K562 (cell line): ENCODE data around the gene LDHAL6A. TPM values are rescaled to one million over a fixed set of nuclear protein-coding genes. Genes with fewer than 3 reads are reported as not detected.

Source experiments
- ATAC-seq: fragments of 200-7000 bp; cut with Tn5 transposase; 3 replicates; pipeline ENCODE4 v1.9.1; 2020; ENCODE audit warnings: moderate library complexity
- BruUV-seq: library from RNA; stranded (reverse); fragments of 400-500 nt; replicated peaks from 2 replicates; lab custom pipeline; 2021; lab: Mats Ljungman, UMichigan
- CTCF ChIA-PET: fragments of 300-600 bp; formaldehyde crosslinking; extraction: SDS; loops from one replicate; lab custom pipeline; 2021; ENCODE audit warnings: low intra/inter-chr PET ratio; lab: Yijun Ruan, JAX
- POLR2A ChIA-PET: fragments of 300-600, 350-650 bp; sonication (Branson Sonifier 250); formaldehyde crosslinking; extraction: SDS; loops from one replicate; lab custom pipeline; 2021; ENCODE audit warnings: antibody characterized with exemption, inconsistent platforms; lab: Yijun Ruan, JAX
- DNase-seq, 4 experiments: peaks; one replicate each; pipeline versions ENCODE4 v3.0.0 to v3.0.0-alpha.2; 2011 to 2018; ENCODE audit warnings: low spot score in 3 of 4, mixed read lengths in 3 of 4; ENCODE audit errors: extremely low read depth in 1 of 4
- FAIRE-seq: peaks from 2 replicates; lab custom pipeline; 2011; peaks lifted over from hg19 to GRCh38; lab: Jason Lieb, UNC
- H2AFZ ChIP-seq: 2 replicates; pipeline ENCODE4 v1.6.0; 2011; ENCODE audit warnings: low read depth, low read length, control low read depth, inconsistent platforms
- H3K27ac ChIP-seq: fragments of 200-600 bp; 3 replicates; pipeline ENCODE4 v1.8.0; 2011; ENCODE audit warnings: low read depth, mild to moderate bottlenecking, control low read depth, inconsistent platforms, low read length, moderate library complexity, mixed read lengths; ENCODE audit errors: extremely low read depth
- H3K27me3 ChIP-seq, 2 experiments: fragments of 300-600 bp in 1 of 2; 2 replicates in 1 of 2; 3 replicates in 1 of 2; pipeline versions ENCODE4 v1.6.0 to v1.8.0; 2011; ENCODE audit warnings: inconsistent platforms in 2 of 2, low read length in 2 of 2, mild to moderate bottlenecking in 1 of 2, mixed read lengths in 1 of 2, moderate library complexity in 1 of 2; ENCODE audit not compliant: control insufficient read depth in 2 of 2, insufficient read depth in 2 of 2
- H3K36me3 ChIP-seq: fragments of 300-600 bp; 3 replicates; pipeline ENCODE4 v1.8.0; 2011; ENCODE audit warnings: mild to moderate bottlenecking, low read length, inconsistent platforms; ENCODE audit not compliant: control insufficient read depth, insufficient read depth
- H3K4me1 ChIP-seq, 2 experiments: fragments of 200-600 bp in 1 of 2; replicated peaks in 1 of 2; 2 replicates in 1 of 2; 3 replicates in 1 of 2; pipeline versions ENCODE4 v1.5.1 to v1.8.0; 2011; ENCODE audit warnings: inconsistent platforms in 2 of 2, low read length in 2 of 2, mild to moderate bottlenecking in 1 of 2, mixed read lengths in 1 of 2, moderate library complexity in 1 of 2; ENCODE audit not compliant: control insufficient read depth in 2 of 2, insufficient read depth in 2 of 2
- H3K4me2 ChIP-seq: 2 replicates; pipeline ENCODE4 v1.6.1; 2011; ENCODE audit warnings: low read length, control low read depth, inconsistent platforms, mixed read lengths; ENCODE audit not compliant: insufficient read depth
- H3K4me3 ChIP-seq: fragments of 200-600 bp; sonication (generic), shearing (Covaris generic); 2 replicates; pipeline ENCODE4 v1.5.1; 2016; ENCODE audit warnings: control low read depth, inconsistent platforms
- H3K79me2 ChIP-seq: fragments of 200-600 bp; 3 replicates; pipeline ENCODE4 v1.8.0; 2011; ENCODE audit warnings: low read length, inconsistent platforms; ENCODE audit not compliant: control insufficient read depth, insufficient read depth
- H3K9ac ChIP-seq, 2 experiments: 2 replicates each; pipeline versions ENCODE4 v1.6.0 to v1.6.1; 2011; ENCODE audit warnings: low read depth in 2 of 2, low read length in 2 of 2, control low read depth in 1 of 2, inconsistent platforms in 1 of 2, mild to moderate bottlenecking in 1 of 2, mixed read lengths in 1 of 2; ENCODE audit not compliant: insufficient read depth in 1 of 2
- H3K9me1 ChIP-seq: one replicate; pipeline ENCODE4 v1.6.0; 2011; ENCODE audit warnings: inconsistent platforms, mild to moderate bottlenecking, low read length, moderate library complexity; ENCODE audit not compliant: control insufficient read depth, insufficient read depth
- H3K9me3 ChIP-seq: replicated peaks from 2 replicates; pipeline ENCODE4 v1.5.1; 2011; ENCODE audit warnings: low read depth, low read length, inconsistent platforms; ENCODE audit not compliant: control insufficient read depth, insufficient read depth
- H4K20me1 ChIP-seq: replicated peaks from 2 replicates; pipeline ENCODE4 v1.6.1; 2011; ENCODE audit warnings: low read length, inconsistent platforms, mixed read lengths; ENCODE audit not compliant: control insufficient read depth, insufficient read depth
- ARID1B ChIP-seq: fragments of 450-650 bp; IDR thresholded peaks from 2 replicates; pipeline ENCODE4 v1.6.1; 2016; ENCODE audit warnings: antibody characterized with exemption, mild to moderate bottlenecking, inconsistent platforms
- CBFA2T3 ChIP-seq: fragments of 450-650 bp; IDR thresholded peaks from 2 replicates; pipeline ENCODE4 v1.6.1; 2017
- E2F1 ChIP-seq: sonication (generic); formaldehyde crosslinking; IDR thresholded peaks from 2 replicates; pipeline ENCODE4 v1.8.1; 2023; ENCODE audit warnings: mild to moderate bottlenecking, missing genetic modification reagents, moderate library complexity
- FOXA3 ChIP-seq, 2 experiments: fragments of 450-650 bp in 1 of 2; sonication (generic) in 1 of 2; formaldehyde crosslinking; IDR thresholded peaks in 1 of 2; conservative IDR thresholded peaks in 1 of 2; 2 replicates each; pipeline versions ENCODE4 v1.4.0 to v1.8.0; 2020 to 2022; ENCODE audit warnings: mild to moderate bottlenecking in 2 of 2, missing genetic modification reagents in 1 of 2
- GATA2 ChIP-seq: sonication (generic); formaldehyde crosslinking; IDR thresholded peaks from 2 replicates; pipeline ENCODE4 v1.4.0; 2020; ENCODE audit warnings: mild to moderate bottlenecking, missing genetic modification reagents
- HNRNPK ChIP-seq: fragments of 200-400 bp; formaldehyde crosslinking; IDR thresholded peaks from one replicate; pipeline ENCODE4 v1.6.1; 2018; ENCODE audit warnings: mild to moderate bottlenecking, low read depth, low read length; ENCODE audit not compliant: poor library complexity, severe bottlenecking
- NCOA6 ChIP-seq: fragments of 450-650 bp; IDR thresholded peaks from 2 replicates; pipeline ENCODE4 v1.6.1; 2017; ENCODE audit warnings: mild to moderate bottlenecking
- NFATC3 ChIP-seq: fragments of 450-650 bp; IDR thresholded peaks from 2 replicates; pipeline ENCODE4 v1.6.1; 2017; ENCODE audit warnings: mild to moderate bottlenecking
- TAF15 ChIP-seq: fragments of 200-400 bp; formaldehyde crosslinking; IDR thresholded peaks from 2 replicates; pipeline ENCODE4 v1.6.1; 2017; ENCODE audit warnings: mild to moderate bottlenecking, low read depth, low read length, moderate library complexity
- TAL1 ChIP-seq: fragments of 450-650 bp; IDR thresholded peaks from 2 replicates; pipeline ENCODE4 v1.6.1; 2016; ENCODE audit warnings: mild to moderate bottlenecking
- TCF3 ChIP-seq: sonication (generic); formaldehyde crosslinking; IDR thresholded peaks from 2 replicates; pipeline ENCODE4 v1.4.0; 2020; ENCODE audit warnings: mild to moderate bottlenecking, missing genetic modification reagents
- WGBS: fragments of 100-300 bp; shearing (Covaris generic); methylation state at CpG from one replicate; pipeline ENCODE4 v1.1.6; 2016; ENCODE audit warnings: low coverage, mixed read lengths; ENCODE audit not compliant: insufficient coverage; ENCODE audit errors: missing lambda C conversion rate; 5-methylcytosine and 5-hydroxymethylcytosine counted together
- in situ Hi-C: fragments of 300-500 bp; cut with MboI; formaldehyde crosslinking; loops from 4 replicates; pipeline ENCODE4 v1.15.0; 2018; ENCODE audit warnings: inconsistent platforms, mixed read lengths
- intact Hi-C: fragments of 100-400 bp; cut with micrococcal nuclease; formaldehyde crosslinking; loops from 2 replicates; pipeline ENCODE4 v1.14.2; 2022
- polyA plus RNA-seq, 8 experiments: library from polyadenylated mRNA; depleted of rRNA in 4 of 8; stranded (reverse) in 5 of 8; unstranded in 3 of 8; fragments of >200 nt; fragmentation: Nextera tagmentation in 2 of 8; fragmentation: Illumina TruSeq in 1 of 8; extraction: Ambion mirVana in 2 of 8; extraction: Trizol in 1 of 8; gene quantifications; 2 replicates each; pipeline versions ENCODE4 v1.2.1 to v1.2.3, GENCODE V29; 2011 to 2014; ENCODE audit warnings: inconsistent platforms in 1 of 8, missing spikeins in 1 of 8
- total RNA-seq, 7 experiments: library from RNA; depleted of rRNA in 6 of 7; stranded (reverse); fragments of >200 nt in 6 of 7; fragmentation: Illumina TruSeq in 2 of 7; extraction: Trizol in 2 of 7; gene quantifications; 2 replicates each; pipeline versions ENCODE4 v1.2.1 to v1.2.3, GENCODE V29; 2011 to 2021; ENCODE audit warnings: low replicate concordance in 1 of 7
- TF ChIP-seq, protein P1 (sequence below): sonication (generic); IDR thresholded peaks from 2 replicates; pipeline ENCODE4 v1.6.1; 2016

The LDHAL6A gene
- total and polyA plus RNA-seq, 9 of the 15 experiments (the other 6 are each of a cell fraction or from before 2014, with no cell fraction given), result 0.04 TPM; not detected in 8

DNA sequence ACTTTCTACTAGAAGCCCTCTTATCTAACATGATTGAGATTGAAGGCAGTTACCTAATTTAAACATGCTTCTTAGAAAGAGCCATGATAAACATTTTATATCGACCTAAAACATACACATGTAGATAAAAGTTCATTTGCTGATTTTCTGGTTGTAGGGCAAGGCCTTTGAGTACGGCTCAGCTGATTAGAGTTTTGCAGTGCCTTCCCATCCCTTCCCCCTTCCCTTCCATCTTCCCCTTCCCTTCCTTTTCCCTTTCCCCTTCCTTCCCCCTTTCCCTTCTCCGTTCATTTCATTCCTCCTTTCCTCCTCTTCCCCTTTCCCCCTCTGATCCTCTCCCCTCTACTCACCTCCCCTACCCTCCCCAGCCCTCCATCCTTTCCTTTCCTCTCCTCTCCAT, 39.2 kb upstream of the LDHAL6A start:
- Histone ChIP-seq H3K36me3 (no peaks in the 10 kb centered on the region), H3K4me1 (peaks cover 4 to 6% of the 10 kb centered on the region in 2 experiments; a peak in 3 of 5 replicates), H3K9me1 (no peaks in the 10 kb centered on the region), H3K27me3 (no peaks in the 10 kb centered on the region), H2AFZ (no peak overlapping the region), H3K79me2 (no peaks in the 10 kb centered on the region), H4K20me1 (no peaks in the 10 kb centered on the region), H3K9me3 (no peaks in the 10 kb centered on the region), H3K27ac (no peak overlapping the region), H3K9ac (no peak overlapping the region)
- DNase-seq (no peak), ATAC-seq (no peak), FAIRE-seq (no peak)
- intact Hi-C loops (no loop called here), in situ Hi-C loops (no loop called here)
- BruUV-seq, result no TSS peak
- 12% methylated on average over 3 of the region's 3 CpGs for WGBS
- POLR2A ChIA-PET, result interaction anchor here (1.6 kb wide), 1 partner anchor 19 kb away, joined by 6 read pairs; no protein-coding TSS in a partner anchor
- CTCF ChIA-PET, result no interaction called here
- TF ChIP-seq NCOA6 (no peak), HNRNPK (peak; percentile 53), NFATC3 (no peak)
- TF ChIP-seq, protein P1, sequence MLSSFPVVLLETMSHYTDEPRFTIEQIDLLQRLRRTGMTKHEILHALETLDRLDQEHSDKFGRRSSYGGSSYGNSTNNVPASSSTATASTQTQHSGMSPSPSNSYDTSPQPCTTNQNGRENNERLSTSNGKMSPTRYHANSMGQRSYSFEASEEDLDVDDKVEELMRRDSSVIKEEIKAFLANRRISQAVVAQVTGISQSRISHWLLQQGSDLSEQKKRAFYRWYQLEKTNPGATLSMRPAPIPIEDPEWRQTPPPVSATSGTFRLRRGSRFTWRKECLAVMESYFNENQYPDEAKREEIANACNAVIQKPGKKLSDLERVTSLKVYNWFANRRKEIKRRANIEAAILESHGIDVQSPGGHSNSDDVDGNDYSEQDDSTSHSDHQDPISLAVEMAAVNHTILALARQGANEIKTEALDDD, result no peak
- TF ChIP-seq, all 486 proteins: peak for 1
- Histone ChIP-seq H3K4me3 (no peak overlapping the region), H3K4me2 (no peak overlapping the region)

GRCh38 chr11:18419040-18419439, 36.6 kb upstream of the LDHAL6A start:
- Histone ChIP-seq H3K27me3 (no peaks in the 10 kb centered on the region), H3K9ac (no peak overlapping the region), H3K9me3 (no peaks in the 10 kb centered on the region), H3K4me3 (no peak overlapping the region), H3K79me2 (no peaks in the 10 kb centered on the region), H3K4me1 (peaks cover 0 to 6% of the 10 kb centered on the region in 2 experiments; a peak in 2 of 5 replicates), H3K27ac (no peak overlapping the region), H3K4me2 (peak overlapping the region; percentile 28; the same call in 1 of the 2 replicates), H3K36me3 (no peaks in the 10 kb centered on the region), H3K9me1 (no peaks in the 10 kb centered on the region), H2AFZ (peak overlapping the region; percentile 48), H4K20me1 (no peaks in the 10 kb centered on the region)
- ChIA-PET CTCF (no interaction called here), POLR2A (interaction anchor here (1.5 kb wide), 1 partner anchor 25 kb away, joined by 4 read pairs; the partner anchor contains the start of gene LDHA)
- TF ChIP-seq TAF15 (no peak), GATA2 (CRISPR knock-in tag) (no peak), E2F1 (CRISPR knock-in tag) (no peak), TCF3 (peak; percentile 31), CBFA2T3 (0 out of 2 replicates have a peak, but pooled peaks have one; percentile 11), TAL1 (peak; percentile 33), ARID1B (peak; percentile 47), FOXA3 (CRISPR knock-in tag; conservative IDR thresholded peaks at IDR 0.05 in 1 of 2, IDR thresholded peaks at IDR 0.05 in 1 of 2) (0 out of 4 replicates have a peak, but pooled peaks of 1 of the 2 experiments have one; percentile 24)
- intact Hi-C loops (no loop called here), in situ Hi-C loops (no loop called here)
- BruUV-seq, result no TSS peak
- ATAC-seq (peak; percentile 61), FAIRE-seq (no peak), DNase-seq (no peak)
- WGBS, result 0% methylated on average over 2 of the region's 2 CpGs
